Measurements from ENCODE around the gene LHX1.

The LHX1 gene

DNA sequence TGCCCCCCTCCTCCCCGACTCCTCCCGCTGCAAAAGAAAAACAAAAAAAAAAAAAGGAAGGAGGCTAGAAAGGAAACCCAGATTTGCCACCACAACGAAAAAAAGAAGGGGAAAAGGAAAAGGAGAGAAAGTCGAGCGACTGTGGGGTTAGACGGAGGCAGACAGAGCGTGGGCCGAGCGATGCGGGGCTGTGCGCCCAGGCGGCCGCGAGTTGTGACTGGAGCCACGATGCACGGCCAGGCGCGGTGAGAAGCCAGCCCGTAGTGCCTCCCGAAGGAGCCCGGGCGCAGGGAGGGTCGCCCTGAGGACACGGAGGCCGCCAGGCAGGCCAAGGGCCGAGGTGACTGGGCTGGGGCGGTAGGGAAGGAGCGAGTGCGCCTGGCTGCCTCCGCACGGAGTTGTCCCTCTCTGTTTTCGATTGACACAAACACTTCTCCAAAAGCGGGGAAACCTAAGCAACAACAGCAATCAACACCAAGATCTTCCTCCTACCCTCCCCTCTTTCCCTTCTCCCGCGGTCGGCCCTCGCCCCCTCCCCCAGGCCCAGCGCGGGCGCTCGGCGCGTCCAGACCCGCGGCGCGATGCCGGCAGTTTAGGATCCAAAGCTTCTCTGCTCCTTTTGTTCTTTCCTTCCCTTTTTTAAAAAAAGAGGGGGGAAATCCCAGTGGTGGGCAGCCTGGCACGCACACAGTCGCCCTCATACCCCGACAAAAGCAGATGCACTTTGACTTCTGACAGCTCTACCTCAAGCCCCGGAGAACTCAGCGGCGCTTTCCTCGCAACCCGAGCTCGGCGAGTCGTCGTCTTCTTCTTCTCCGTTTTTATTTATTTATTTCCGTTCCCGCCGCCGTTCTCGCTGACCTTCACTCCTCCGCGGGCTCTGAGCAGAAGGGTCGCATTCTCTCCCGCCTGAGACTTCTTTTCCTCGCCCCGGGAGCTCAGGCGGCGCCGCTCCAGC is at the start of gene LHX1:
Gene LHX1 (plus strand): TSS at position 475 of the 958 bp plus-strand sequence. CDS start 723 bp downstream, outside the sequence.
- DNase-seq (ENCODE audit: low spot score): no peak

DNA sequence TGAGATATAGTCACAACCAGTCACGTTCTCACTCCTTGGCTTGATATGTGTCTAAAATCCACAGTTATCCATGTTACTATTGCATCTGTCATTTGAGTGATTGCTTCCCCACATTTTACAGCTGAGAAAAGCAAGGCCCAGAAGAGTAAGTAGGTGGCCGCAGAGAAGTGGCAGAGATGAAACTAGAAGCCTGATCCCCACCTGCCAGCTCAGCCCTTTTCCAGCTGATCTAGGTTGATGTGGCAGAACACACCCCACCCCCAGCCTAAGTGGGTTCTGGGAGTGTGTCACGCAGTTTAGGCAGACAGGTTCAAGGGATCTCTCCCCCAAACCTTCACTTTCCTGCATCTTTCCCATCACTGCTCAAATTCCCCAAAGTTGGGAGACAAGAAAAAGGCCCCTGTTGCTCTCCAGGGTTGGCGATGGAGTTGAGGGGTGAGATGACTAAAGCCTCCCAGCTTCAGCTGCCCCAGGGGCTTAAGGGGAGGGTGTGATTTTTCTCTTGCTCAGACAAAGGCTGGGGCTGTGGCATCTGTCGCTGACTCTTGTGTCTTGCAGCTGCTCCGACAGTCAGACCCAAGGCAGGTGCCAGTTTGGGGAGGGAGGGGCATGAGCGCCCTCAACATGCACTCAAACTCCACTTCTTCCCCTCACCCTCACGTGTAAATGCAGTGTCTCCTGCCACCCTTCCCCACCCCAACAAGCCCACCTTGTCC is 48.9 kb upstream of the LHX1 start:
- DNase-seq (ENCODE audit: low spot score): no peak

DNA sequence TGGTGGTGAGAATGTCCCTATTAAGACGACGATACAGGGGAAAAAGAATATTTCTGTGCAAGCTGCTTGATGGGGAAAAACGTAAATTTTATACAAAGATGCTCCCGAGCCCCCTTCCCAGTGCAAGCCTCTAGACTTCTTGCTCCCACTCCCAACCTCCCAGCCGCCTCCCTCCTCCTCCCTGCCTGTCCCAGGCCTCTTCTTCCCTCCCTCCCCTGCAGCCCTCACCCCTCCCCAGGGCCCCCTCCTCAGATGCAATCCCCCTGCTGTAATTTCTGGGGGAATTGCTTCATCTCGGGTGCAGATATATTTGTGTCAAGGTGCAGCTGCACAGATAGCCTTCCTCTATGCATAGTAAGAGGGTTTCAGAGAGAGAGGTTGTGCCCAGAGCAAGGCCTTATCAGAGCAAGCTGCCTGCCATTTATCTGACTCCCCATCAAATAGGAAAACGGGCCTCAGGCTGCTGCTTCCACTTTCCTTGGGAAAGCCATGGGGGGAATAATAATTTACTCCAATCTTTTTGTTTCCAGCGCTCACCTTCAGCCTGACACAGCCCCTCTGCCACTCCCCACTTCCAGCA is 47.4 kb upstream of the LHX1 start:
- no peak for DNase-seq (ENCODE audit: low spot score)

DNA sequence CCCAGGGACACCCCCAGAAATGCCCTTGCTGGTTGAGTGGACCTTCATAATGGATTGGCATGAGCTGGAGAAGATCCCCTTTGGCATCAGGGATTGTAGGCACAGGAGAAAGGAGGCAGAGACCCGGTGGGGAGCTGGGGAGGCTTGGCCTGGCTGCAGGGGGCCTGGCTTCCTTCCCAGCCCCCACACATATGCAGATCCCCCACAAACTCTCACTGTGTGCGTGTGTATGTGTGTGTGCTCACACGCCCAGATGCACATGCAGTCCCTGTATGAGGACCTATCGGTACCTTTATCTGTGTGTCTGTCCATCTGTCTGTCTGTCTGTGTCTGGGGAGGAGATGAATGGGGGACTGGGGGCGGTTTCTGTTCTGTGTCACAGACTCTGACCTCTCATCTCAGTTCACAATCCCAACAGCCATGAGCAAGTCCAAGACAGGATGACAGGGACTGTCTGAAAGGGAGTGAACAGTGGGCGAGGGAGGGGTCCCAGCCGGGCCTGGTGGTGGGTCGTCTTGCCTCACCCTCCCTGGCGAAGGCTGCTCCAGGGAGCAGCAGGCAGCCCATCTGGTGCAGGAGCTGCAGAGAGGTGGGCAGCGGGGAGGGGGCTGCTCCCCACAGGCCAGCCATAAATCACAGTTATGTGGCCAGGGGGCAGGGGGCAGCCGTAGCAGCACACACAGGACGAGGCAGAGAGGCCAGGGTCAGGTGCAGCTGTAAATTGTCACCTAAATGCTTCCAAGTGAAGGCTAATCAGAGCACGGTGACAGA is 46.7 kb upstream of the LHX1 start:
- no peak for DNase-seq (ENCODE audit: low spot score)

GRCh38 chr17:36892112-36892838 is 45.0 kb upstream of the LHX1 start:
- DNase-seq (ENCODE audit: low spot score): no peak

GRCh38 chr17:36894177-36894576 is 43.1 kb upstream of the LHX1 start:
- DNase-seq (ENCODE audit: low spot score): no peak

DNA sequence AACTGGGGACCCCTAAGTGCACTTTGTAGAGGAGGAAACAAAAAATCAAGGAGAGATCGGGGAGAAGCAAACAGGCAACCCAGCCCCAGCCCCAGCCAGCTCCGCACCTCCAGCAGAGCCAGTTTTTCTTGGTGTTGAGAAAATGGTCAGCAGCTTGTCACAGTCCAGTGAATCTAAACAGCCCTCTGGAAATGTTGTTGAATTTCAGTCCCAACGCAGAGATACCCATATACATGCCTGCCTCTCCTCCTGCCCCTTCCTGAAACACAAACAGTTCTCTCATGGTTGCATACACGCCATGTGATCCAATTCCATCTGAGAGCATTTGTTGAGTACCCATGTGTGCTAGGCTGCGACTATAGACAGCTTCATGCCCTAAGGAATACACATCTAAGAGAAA is 42.4 kb upstream of the LHX1 start:
- DNase-seq (ENCODE audit: low spot score): no peak

GRCh38 chr17:36899250-36900159 is 37.8 kb upstream of the LHX1 start:
- no peak for DNase-seq (ENCODE audit: low spot score)

DNA sequence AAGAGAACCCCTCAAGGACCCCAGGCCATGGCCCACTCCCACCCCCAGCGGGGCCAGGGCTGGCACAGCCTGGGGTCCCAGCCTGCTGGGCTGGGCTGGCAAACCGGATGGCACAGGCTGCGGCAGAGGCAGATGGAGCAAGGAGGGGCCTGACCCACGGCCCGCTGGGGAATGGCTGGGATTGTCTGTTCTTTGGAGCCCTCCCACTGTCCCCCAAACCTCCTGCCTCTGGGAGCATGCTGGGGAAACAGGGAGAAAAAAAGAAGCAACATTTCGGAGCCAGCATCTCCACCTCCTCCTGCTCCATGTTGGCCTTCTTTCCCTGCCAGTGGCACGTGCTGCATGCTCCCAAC is 37.1 kb upstream of the LHX1 start:
- no peak for DNase-seq (ENCODE audit: low spot score)

- no peak for DNase-seq (ENCODE audit: low spot score)
Observed at GRCh38 chr17:36901506-36901905, 35.8 kb upstream of the LHX1 start.

- no peak for DNase-seq (ENCODE audit: low spot score)
Observed at GRCh38 chr17:36907407-36907806, 29.9 kb upstream of the LHX1 start.

DNA sequence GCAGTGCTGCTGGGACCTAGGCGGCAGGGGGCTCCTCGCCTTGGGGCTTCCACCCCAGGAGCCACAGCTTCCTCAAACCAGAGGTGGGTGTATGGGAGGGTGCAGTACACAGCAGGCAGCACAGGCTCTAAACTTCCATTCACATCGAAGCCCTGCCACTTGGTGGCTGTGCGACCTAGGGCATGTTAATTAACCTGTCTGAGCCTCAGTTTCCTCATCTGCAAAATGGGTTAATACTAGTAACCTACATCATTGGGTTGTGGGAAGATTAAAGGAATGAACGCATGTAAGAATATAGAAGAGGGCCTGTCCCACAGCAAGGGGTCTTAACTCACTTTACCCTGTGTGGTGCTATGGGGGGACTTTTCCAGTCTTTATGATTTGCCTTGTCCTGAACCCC is 26.8 kb upstream of the LHX1 start:
- no peak for DNase-seq (ENCODE audit: low spot score)

DNA sequence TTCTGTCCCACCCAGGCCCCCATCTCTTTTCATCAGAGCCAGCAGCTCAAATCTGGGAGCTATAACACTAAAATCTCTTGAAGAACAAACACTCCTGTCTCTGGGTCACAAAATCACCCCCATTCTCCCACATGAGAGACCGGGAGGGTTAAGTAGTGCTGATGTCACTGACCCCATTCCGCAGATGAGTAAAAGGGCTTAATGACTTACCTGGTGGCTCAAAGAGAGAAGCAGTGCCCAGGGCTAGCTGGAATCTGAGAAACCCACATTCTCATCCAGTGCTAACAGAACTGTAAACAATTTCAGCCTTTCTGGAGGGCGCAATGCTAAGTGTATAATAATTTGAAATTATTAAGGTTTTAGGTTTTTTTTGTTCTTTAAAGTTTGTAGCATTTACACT is 26.3 kb upstream of the LHX1 start:
- no peak for DNase-seq (ENCODE audit: low spot score)

DNA sequence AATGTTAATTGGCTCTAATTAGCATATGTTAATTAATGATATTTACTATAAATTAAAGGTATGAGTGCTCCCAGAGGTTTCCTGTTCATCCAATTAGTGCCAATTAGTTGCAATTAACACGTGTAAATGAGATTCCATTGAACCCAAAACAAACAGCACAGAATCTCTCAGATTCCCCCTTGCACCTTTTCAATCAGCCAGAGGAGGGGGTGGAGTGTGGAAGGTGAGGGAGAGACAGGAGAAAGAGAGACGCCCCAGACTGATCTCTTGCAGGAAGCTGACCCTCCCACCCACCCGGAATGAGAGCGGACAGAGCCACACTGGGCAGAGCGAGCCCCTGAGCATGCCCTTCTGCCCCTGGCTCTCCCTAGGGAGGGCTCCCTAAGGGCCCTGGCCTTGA is 24.1 kb upstream of the LHX1 start:
- DNase-seq (ENCODE audit: low spot score): no peak

- DNase-seq (ENCODE audit: low spot score): no peak
Observed at GRCh38 chr17:36918211-36918691, 19.0 kb upstream of the LHX1 start.

GRCh38 chr17:36919407-36919968 is 17.8 kb upstream of the LHX1 start:
- no peak for DNase-seq (ENCODE audit: low spot score)

DNA sequence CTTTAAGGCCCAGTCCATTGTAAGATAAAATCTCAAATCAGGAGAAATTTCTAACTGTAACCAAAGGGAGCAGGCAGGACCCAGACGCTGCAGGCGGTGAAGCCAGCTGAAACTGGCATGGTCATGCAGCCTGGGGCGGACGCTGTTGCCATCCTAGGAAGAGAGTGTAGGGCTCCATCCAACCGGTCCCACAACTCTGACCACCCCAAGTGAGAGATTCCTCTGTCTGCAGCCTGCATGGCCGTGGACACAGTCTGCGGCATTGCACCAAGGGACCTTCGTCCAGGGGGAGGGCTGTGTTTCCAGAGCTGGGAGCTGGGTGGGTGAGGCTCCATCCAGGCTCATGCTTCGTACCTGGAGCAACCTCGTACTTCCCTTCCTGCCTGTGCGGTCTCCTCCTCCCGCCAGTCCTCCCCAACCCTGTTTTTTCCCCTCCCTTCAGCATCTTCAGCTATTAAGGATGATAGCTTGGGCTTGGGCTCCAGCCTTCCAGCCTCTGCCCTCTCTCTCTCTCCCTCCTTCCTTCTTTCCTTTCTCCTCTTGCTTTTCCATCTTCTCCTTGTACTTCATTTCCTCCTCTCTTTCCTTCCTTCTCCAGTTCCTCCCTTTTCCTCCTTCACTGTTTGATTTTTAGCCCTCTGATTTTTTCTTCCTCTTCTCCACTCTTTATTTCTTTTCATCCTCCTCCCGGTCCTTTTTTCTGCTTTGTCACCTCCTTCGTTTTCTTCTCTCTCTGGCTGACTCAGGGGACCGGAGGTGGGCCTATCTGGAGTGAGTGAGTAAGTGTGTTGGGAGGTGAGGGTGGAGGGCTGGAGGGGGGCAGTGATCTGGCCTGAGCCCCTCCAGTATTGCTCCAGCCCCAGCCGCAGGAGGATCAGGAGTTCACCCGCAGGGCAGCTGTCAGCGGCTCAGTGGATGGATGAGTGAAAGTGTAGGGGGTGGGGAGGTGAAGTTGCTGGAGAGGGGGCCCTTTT is 17.0 kb upstream of the LHX1 start:
- no peak for DNase-seq (ENCODE audit: low spot score)

DNA sequence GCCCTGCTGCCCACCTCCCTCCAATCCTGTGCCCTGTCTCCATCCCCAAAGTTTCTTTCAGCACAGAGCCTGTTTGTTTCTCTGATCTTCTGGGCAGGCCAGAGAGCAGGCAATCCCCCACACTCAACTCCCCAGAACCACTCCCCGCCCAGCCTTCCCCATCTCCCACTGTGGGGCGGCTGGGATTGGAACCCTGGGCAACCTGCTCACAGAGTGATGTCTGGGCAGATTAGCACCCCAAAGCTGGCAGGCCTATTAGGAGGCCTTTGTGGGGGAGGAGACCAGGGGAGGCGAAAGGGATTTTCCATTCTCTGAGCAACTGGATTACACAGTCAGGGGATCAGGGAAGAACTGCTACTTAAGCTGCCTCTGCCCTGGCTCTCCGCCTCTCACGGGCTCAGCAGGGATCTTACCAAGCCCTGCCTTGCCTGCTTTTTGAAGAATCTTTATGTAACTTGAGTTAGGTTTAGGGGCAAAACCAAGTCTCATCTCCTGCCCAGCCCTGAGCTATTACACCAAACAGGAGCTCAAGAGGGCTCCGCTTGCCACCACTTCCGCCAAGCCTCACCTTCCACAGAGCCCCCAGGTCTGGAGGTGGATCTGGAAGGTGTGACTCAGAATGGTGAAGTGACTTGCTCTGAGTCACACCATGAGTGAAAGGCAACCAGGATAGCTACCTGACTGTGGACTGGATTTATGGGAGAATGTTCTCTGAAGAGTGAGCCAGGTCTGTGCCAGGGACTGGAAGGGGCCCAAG is 16.0 kb upstream of the LHX1 start:
- no peak for DNase-seq (ENCODE audit: low spot score)
